ENCODE data around the gene JAK3. TPM values are rescaled to one million over a fixed set of nuclear protein-coding genes. Genes with fewer than 3 reads are reported as not detected.

Gene JAK3
- total RNA-seq, 1 experiment from 2014 or later, result 3.3 TPM

- H3K4me2 ChIP-seq (ENCODE audit: insufficient read depth, insufficient read length, low read length), result no peak overlapping the region
- H2AK5ac ChIP-seq (ENCODE audit: insufficient read length, low read length), result no peak overlapping the region
- no peak overlapping the region for H2AFZ ChIP-seq (ENCODE audit: low read length)
- H3K18ac ChIP-seq (ENCODE audit: insufficient read length, low read depth, low read length), result no peak overlapping the region
- no peaks in the 10 kb centered on the region for H3K27me3 ChIP-seq (ENCODE audit: insufficient read depth, low read length)
- H3K27ac ChIP-seq (ENCODE audit: insufficient read length, low read depth, low read length), result no peak overlapping the region
- peak overlapping the region in 1 of 2 experiments; percentile 9; a peak in 1 of 5 replicates for H3K4me3 Mint-ChIP-seq
- H4K5ac ChIP-seq (ENCODE audit: insufficient read length, low read depth, low read length), result no peak overlapping the region
- no peaks in the 10 kb centered on the region; the same call in 1 of the 2 replicates for H3K4me1 ChIP-seq (ENCODE audit: insufficient read depth, low read length)
- H3K4ac ChIP-seq (ENCODE audit: low read depth, low read length), result no peak overlapping the region
- H3K79me2 ChIP-seq (ENCODE audit: insufficient read depth, low read length), result no peaks in the 10 kb centered on the region
- peaks cover 20 to 27% of the 10 kb centered on the region in 2 experiments for H3K4me1 Mint-ChIP-seq
- H3K36me3 Mint-ChIP-seq (ENCODE audit: insufficient read depth in 1 of 3, low read depth in 3 of 3), result no peaks in the 10 kb centered on the region; a peak in 1 of 7 replicates
- H3T11ph ChIP-seq (ENCODE audit: low read length), result no peak overlapping the region
- H4K8ac ChIP-seq (replicated peaks; ENCODE audit: insufficient read length, low read depth, low read length), result no peak overlapping the region
- no peaks in the 10 kb centered on the region for H4K20me1 ChIP-seq (ENCODE audit: control insufficient read depth, insufficient read depth, insufficient read length)
- H3K9me3 ChIP-seq (ENCODE audit: control insufficient read depth, low read depth, low read length), result no peaks in the 10 kb centered on the region
- H3K9ac ChIP-seq (ENCODE audit: extremely low read depth, insufficient read length, low read length), result no peak overlapping the region
- no peak overlapping the region for H2BK120ac ChIP-seq (ENCODE audit: low read depth, low read length, poor library complexity, severe bottlenecking)
- no peak overlapping the region for H3K14ac ChIP-seq (ENCODE audit: insufficient read depth, low read length)
- H2BK12ac ChIP-seq (ENCODE audit: insufficient read length, low read depth, low read length), result no peak overlapping the region
- no peak overlapping the region for H3K56ac ChIP-seq (ENCODE audit: insufficient read length, low read depth, low read length)
- TF ChIP-seq CTCF (conservative IDR thresholded peaks at IDR 0.05), result no peak
- DNase-seq, result no peak
- H2BK5ac ChIP-seq (ENCODE audit: insufficient read length, low read length), result no peak overlapping the region
- no peak overlapping the region for H3K27ac Mint-ChIP-seq
- H3K9me3 Mint-ChIP-seq, result no peaks in the 10 kb centered on the region; a peak in 1 of 5 replicates
- H2BK20ac ChIP-seq (ENCODE audit: low read depth, low read length, poor library complexity, severe bottlenecking), result no peak overlapping the region
- no peak overlapping the region for H2BK15ac ChIP-seq (ENCODE audit: low read depth, low read length)
- no peak overlapping the region for H3K23ac ChIP-seq (ENCODE audit: insufficient read length, low read depth, low read length)
- no peak overlapping the region for H4K91ac ChIP-seq (ENCODE audit: insufficient read length, low read depth, low read length)
- H3K27me3 Mint-ChIP-seq (ENCODE audit: low read depth), result peaks cover 49% of the 10 kb centered on the region
- no peaks in the 10 kb centered on the region for H3K79me1 ChIP-seq (ENCODE audit: insufficient read depth, low read depth, low read length, poor library complexity, severe bottlenecking)
- H3K23me2 ChIP-seq (ENCODE audit: insufficient read length, low read depth, low read length, poor library complexity, severe bottlenecking), result peaks cover 9% of the 10 kb centered on the region
- WGBS (ENCODE audit: extremely low coverage, insufficient read length, low lambda C conversion rate), result no CpG with 5 or more reads among the region's 6 CpGs
Observed at GRCh38 chr19:17840019-17840418, 7.8 kb downstream of the JAK3 start.
